ENCODE measurements around the gene IGF2BP2.
"Not testable (repeated sequence)": the region's sequence is repeated elsewhere in the genome, so short reads cannot be mapped to it uniquely, and the experiment has no call there.

Gene IGF2BP2

DNA sequence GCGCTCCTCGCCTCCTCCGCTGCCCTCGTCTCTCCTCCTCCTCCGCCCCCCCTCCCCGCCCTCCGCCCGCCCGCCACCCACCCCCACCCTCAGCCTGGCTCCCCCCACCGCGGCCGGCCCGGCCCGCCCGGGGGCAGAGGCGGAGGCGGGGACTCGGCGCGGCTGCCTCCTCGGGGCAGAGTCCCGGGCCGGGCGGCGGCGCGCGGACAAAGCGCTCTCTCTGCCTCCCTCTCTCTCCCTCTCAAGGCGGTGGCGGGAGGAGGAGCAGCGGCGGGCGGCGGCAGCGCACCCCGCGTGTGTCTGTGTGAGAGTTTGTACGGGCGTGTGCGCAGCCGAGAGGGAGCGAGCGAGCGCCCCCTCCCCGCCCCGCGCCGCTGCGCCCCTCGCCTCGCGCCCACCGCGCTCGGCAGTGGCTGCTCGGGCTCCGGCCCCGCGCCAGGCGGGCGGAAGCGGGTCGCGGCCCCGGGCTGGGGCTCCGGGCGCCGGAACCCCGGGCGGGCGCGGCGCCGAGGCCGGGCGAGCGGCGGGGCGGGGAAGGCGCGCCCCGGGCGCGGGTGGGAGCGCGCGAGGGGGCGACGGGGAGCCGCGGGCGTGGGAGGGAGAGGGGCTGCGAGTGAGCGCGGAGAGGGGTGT, at the start of gene IGF2BP2:
Gene IGF2BP2 (minus strand): TSS at position 37 of the 633 bp plus-strand sequence. CDS start 82 bp downstream, outside the sequence.
- Mint-ChIP-seq H3K27ac (ENCODE audit: low read depth) (no peak within 1 kb of the TSS), H3K4me3 (peak within 1 kb of the TSS; percentile 84)
- DNase-seq (ENCODE audit: low spot score in 2 of 2) = no peak

DNA sequence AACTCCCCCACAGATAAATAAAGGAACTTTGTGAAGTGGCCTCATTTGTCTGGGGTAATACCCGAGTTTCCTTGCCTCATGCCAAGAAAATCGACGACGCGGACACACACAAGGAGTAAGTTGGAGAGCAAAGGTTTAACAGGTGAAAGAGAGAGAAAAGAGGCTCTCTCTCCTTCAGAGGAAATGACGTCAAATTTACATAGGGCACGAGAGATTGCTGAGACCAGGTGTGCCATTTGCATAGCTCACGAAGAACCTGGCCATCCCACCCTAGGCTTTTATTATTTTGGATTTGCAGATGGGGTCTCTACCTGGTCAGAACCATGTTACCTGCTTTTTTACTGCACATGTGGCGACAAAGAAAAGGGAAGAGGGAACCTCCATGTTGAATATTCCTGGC, 49.3 kb upstream of the IGF2BP2 start:
- H3K27me3 Mint-ChIP-seq = peaks cover 38% of the 10 kb centered on the region
- ATAC-seq (replicated peaks; ENCODE audit: extremely low read depth, poor library complexity, severe bottlenecking) (no peak), DNase-seq (ENCODE audit: low spot score in 2 of 2) (no peak)
- no peak overlapping the region for H3K4me3 Mint-ChIP-seq
- no peak overlapping the region for H3K27ac Mint-ChIP-seq (ENCODE audit: low read depth)
- no peaks in the 10 kb centered on the region for H3K36me3 Mint-ChIP-seq (ENCODE audit: insufficient read depth)
- no peaks in the 10 kb centered on the region for H3K9me3 Mint-ChIP-seq
- H3K4me1 Mint-ChIP-seq = no peaks in the 10 kb centered on the region

More for the DNA sequence above, at the start of gene IGF2BP2:
- no peaks in the 10 kb centered on the region for H3K9me3 Mint-ChIP-seq
- H3K36me3 Mint-ChIP-seq (ENCODE audit: insufficient read depth) = peaks cover 4% of the 10 kb centered on the region
- H3K4me1 Mint-ChIP-seq = peaks cover 8% of the 10 kb centered on the region
- H3K27me3 Mint-ChIP-seq = peaks cover 85% of the 10 kb centered on the region
- ATAC-seq (replicated peaks; ENCODE audit: extremely low read depth, poor library complexity, severe bottlenecking) = peak; percentile 59

DNA sequence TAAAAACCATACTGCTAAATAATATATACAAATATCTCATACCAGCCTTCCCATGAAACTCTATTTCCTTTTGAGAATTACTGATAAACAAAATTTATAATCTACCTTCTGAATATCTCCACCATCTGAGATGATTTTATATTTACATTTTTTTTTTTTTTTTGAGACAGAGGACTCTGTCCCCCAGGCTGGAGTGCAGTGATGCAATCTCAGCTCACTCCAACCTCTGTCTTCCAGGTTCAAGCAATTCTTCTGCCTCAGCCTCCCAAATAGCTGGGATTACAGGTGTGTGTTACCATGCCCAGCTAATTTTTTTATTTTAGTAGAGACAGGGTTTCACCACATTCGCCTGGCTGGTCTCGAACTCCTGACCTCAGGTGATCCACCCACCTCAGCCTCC, 42.8 kb upstream of the IGF2BP2 start:
- no peak for ATAC-seq (replicated peaks; ENCODE audit: extremely low read depth, poor library complexity, severe bottlenecking)
- Mint-ChIP-seq H3K4me3 (no peak overlapping the region), H3K27ac (ENCODE audit: low read depth) (no peak overlapping the region), H3K4me1 (no peaks in the 10 kb centered on the region), H3K36me3 (ENCODE audit: insufficient read depth) (no peaks in the 10 kb centered on the region), H3K9me3 (no peaks in the 10 kb centered on the region), H3K27me3 (peaks cover 31% of the 10 kb centered on the region)
- no peak for DNase-seq (ENCODE audit: low spot score in 2 of 2)

DNA sequence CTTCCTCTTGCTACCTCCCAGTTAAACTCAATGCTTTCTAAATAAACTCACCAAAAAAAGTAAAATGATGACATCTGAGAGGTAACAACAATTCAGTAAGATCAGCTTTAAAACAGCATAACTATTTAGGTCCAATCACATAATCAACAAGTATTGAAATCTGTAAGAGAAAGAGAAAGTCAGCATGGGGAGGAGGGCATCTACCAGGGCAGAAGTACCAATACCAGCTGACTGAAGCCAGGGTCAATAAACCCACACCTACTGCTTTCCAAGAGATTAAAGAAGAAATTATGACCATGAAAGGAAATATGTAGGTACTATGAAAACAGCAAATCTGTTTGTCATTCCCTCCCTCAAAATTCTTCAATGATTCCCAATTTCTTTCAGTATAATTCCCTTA, 42.2 kb upstream of the IGF2BP2 start:
- no peak for ATAC-seq (replicated peaks; ENCODE audit: extremely low read depth, poor library complexity, severe bottlenecking)
- H3K27ac Mint-ChIP-seq (ENCODE audit: low read depth) = no peak overlapping the region
- H3K4me1 Mint-ChIP-seq = no peaks in the 10 kb centered on the region
- H3K27me3 Mint-ChIP-seq = peaks cover 31% of the 10 kb centered on the region
- H3K4me3 Mint-ChIP-seq = no peak overlapping the region
- DNase-seq (ENCODE audit: low spot score in 2 of 2) = no peak
- no peaks in the 10 kb centered on the region for H3K9me3 Mint-ChIP-seq
- no peaks in the 10 kb centered on the region for H3K36me3 Mint-ChIP-seq (ENCODE audit: insufficient read depth)

DNA sequence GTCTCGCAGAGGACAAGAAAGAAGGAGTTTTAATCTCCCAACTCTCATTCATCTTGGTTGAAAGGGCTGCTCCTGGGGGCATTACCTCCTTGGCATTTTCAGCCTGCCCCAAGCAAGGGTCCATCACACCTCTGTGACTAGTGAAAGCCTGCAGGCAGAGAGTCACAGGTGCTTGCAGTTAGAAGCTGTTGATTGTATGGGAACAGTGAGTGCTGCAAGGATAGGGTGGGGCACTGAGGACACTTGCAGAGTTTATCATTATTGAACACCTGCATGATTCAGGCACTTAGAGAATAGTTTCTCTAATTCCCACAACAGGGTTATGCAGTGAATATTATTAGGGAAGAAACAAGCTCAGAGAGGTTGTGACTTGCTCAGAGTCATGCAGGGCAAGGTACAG, 41.7 kb upstream of the IGF2BP2 start:
- ATAC-seq (replicated peaks; ENCODE audit: extremely low read depth, poor library complexity, severe bottlenecking) = no peak
- Mint-ChIP-seq H3K27ac (ENCODE audit: low read depth) (no peak overlapping the region), H3K36me3 (ENCODE audit: insufficient read depth) (no peaks in the 10 kb centered on the region), H3K9me3 (no peaks in the 10 kb centered on the region), H3K4me1 (no peaks in the 10 kb centered on the region), H3K4me3 (no peak overlapping the region), H3K27me3 (peaks cover 31% of the 10 kb centered on the region)
- DNase-seq (ENCODE audit: low spot score in 2 of 2) = no peak

DNA sequence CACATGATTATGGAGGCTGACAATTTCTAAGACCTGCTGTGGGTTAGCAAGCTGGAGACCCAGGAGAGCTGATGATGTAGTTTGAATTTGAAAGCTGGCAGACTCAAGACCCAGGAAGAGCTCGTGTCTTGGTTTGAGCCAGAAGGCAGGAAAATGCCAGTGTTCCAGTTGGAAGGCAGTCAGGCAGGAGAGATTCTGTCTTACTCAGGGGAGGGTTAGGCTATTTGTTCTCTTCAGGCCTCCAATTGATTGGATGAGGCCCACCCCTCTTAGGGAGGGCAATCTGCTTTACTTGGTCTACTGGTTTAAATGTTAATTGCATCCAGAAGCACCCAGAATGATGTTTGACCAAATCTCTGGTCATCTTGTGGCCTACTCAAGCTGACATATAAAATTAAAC, 40.4 kb upstream of the IGF2BP2 start:
- H3K27me3 Mint-ChIP-seq = peaks cover 31% of the 10 kb centered on the region
- H3K27ac Mint-ChIP-seq (ENCODE audit: low read depth) = no peak overlapping the region
- no peak overlapping the region for H3K4me3 Mint-ChIP-seq
- ATAC-seq (replicated peaks; ENCODE audit: extremely low read depth, poor library complexity, severe bottlenecking) = no peak
- no peaks in the 10 kb centered on the region for H3K36me3 Mint-ChIP-seq (ENCODE audit: insufficient read depth)
- H3K4me1 Mint-ChIP-seq = no peaks in the 10 kb centered on the region
- no peaks in the 10 kb centered on the region for H3K9me3 Mint-ChIP-seq
- no peak for DNase-seq (ENCODE audit: low spot score in 2 of 2)

DNA sequence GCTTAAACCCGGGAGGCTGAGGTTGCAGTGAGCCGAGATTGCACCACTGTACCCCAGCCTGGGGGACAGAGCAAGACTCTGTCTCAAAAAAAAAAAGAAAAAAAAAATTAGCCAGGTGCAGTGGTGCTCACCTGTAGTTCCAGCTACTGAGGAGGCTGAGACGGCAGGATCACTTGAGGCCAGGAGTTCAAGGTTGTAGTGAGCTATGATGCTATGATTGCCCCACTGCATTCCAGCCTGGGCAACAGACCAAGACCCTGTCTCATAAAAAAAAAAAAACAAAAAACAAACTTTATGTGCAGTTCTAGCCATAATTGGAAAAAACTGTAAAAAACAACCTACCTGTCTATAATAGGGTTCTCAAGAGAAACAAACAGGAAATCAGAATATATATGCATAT, 39.9 kb upstream of the IGF2BP2 start:
- no peaks in the 10 kb centered on the region for H3K36me3 Mint-ChIP-seq (ENCODE audit: insufficient read depth)
- no peak overlapping the region for H3K4me3 Mint-ChIP-seq
- no peaks in the 10 kb centered on the region for H3K4me1 Mint-ChIP-seq
- no peak for ATAC-seq (replicated peaks; ENCODE audit: extremely low read depth, poor library complexity, severe bottlenecking)
- no peak overlapping the region for H3K27ac Mint-ChIP-seq (ENCODE audit: low read depth)
- no peaks in the 10 kb centered on the region for H3K9me3 Mint-ChIP-seq
- peaks cover 35% of the 10 kb centered on the region for H3K27me3 Mint-ChIP-seq
- no peak for DNase-seq (ENCODE audit: low spot score in 2 of 2)

DNA sequence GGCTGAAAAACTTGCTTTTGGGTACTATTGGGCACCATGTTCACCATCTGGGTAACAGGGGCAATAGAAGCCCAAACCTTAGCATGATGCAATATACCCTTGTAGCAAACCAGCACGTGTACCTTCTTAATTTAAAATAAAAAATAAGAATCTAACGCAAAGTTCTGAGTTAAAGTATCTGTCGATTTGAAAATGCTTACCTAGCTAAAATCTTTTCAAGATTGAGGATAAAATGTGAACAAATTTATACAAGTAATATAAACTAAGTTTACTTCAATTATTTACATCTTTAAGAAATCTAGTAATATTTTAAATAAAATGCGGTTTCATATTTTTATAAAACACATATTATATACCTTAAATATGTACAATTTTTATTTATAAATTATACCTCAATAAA, 38.1 kb upstream of the IGF2BP2 start:
- no peaks in the 10 kb centered on the region for H3K36me3 Mint-ChIP-seq (ENCODE audit: insufficient read depth)
- H3K9me3 Mint-ChIP-seq = no peaks in the 10 kb centered on the region

DNA sequence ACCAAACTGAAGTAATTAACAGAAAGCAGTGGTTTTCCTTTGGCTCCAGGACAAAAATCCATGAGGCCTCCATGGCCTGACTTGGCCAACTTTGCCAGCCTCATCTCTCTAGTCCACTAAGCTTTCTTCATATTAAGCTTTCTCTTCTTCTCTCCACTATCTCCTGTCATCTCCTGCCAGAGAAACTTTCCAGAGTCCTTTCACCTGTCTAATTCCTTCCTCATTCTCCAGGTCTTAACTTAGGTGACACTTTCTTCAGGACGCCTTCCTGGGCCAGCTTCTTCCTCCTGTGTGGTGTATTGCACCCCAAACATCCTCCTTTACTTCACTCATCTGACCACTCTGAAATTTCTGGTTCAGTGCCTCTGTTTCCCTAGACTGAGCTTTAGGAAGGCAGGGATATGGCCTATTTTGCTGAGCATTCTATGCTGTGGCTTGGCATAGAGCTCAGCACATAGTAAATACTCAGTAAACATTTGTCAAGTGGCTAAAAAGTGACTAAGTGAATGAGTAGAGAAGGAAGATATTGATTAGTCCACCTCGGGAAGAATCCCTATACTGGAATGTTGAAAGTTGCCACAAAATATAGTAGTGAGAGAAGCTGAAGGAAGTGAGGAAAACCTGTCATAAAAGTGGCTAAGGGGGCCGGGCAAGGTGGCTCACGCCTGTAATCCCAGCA, 34.6 kb upstream of the IGF2BP2 start:
- H3K4me3 Mint-ChIP-seq = no peak overlapping the region
- DNase-seq (ENCODE audit: low spot score in 2 of 2) = no peak
- peaks cover 13% of the 10 kb centered on the region for H3K9me3 Mint-ChIP-seq
- no peak for ATAC-seq (replicated peaks; ENCODE audit: extremely low read depth, poor library complexity, severe bottlenecking)
- peaks cover 2% of the 10 kb centered on the region for H3K36me3 Mint-ChIP-seq (ENCODE audit: insufficient read depth)
- H3K27ac Mint-ChIP-seq (ENCODE audit: low read depth) = no peak overlapping the region
- H3K27me3 Mint-ChIP-seq = peaks cover 30% of the 10 kb centered on the region
- H3K4me1 Mint-ChIP-seq = no peaks in the 10 kb centered on the region

More for the DNA sequence above, 38.1 kb upstream of the IGF2BP2 start:
- H3K4me1 Mint-ChIP-seq = no peaks in the 10 kb centered on the region
- ATAC-seq (replicated peaks; ENCODE audit: extremely low read depth, poor library complexity, severe bottlenecking) (no peak), DNase-seq (ENCODE audit: low spot score in 2 of 2) (no peak)
- H3K27me3 Mint-ChIP-seq = peaks cover 26% of the 10 kb centered on the region
- no peak overlapping the region for H3K4me3 Mint-ChIP-seq
- H3K27ac Mint-ChIP-seq (ENCODE audit: low read depth) = no peak overlapping the region

DNA sequence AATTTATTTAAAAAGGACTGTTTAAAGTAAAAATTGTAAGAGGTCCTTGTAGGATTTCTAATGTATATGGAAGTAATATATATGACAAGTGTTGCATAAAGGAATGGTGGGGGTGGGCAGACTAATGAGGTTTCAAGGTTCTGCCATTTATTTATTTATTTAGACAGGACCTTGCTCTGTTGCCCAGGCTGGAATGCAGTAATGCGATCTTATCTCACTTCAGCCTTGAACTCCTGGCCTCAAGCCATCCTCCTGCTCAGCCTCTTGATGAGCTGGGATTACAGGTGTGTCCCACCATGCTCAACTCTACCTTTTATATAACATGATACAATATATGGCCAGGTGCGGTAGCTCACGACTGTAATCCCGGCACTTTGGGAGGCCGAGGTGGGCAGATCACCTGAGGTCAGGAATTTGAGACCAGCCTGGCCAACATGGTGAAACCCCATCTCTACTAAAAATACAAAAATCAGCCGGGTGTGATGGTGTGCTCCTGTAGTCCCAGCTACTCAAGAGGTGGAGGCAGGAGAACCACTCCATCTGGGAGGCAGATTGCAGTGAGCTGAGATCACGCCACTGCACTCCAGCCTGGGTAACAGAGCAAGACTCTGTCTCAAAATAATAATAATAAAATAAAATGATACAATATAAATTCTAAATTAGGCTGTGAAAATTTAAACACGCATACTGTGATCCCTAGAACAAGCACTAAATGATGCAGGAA, 33.8 kb upstream of the IGF2BP2 start:
- Mint-ChIP-seq H3K4me3 (no peak overlapping the region), H3K27me3 (peaks cover 30% of the 10 kb centered on the region), H3K27ac (ENCODE audit: low read depth) (no peak overlapping the region), H3K9me3 (peaks cover 13% of the 10 kb centered on the region), H3K4me1 (no peaks in the 10 kb centered on the region), H3K36me3 (ENCODE audit: insufficient read depth) (peaks cover 2% of the 10 kb centered on the region)
- DNase-seq (ENCODE audit: low spot score in 2 of 2) = no peak
- no peak for ATAC-seq (replicated peaks; ENCODE audit: extremely low read depth, poor library complexity, severe bottlenecking)

DNA sequence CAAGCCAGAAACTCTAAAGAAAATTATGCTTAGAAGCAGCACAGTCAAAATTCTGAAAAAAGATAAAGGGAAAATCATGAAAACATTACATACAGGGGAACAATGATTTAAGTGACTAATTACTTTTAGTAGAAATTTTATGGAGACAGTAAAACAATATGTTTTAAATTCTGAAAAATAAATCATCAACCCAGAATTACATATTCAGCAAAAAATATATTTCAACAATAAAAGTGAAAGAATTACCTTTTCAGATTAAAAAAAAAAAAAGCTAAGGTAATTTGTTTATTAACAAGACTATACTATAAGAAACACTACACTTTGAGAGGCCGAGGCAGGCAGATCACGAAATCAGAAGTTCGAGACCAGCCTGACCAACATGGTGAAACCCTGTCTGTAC, 32.4 kb upstream of the IGF2BP2 start:
- no peak overlapping the region for H3K27ac Mint-ChIP-seq (ENCODE audit: low read depth)
- H3K27me3 Mint-ChIP-seq = peaks cover 30% of the 10 kb centered on the region
- H3K4me3 Mint-ChIP-seq = no peak overlapping the region
- no peaks in the 10 kb centered on the region for H3K4me1 Mint-ChIP-seq
- ATAC-seq (replicated peaks; ENCODE audit: extremely low read depth, poor library complexity, severe bottlenecking) (no peak), DNase-seq (ENCODE audit: low spot score in 2 of 2) (no peak)
- peaks cover 2% of the 10 kb centered on the region for H3K36me3 Mint-ChIP-seq (ENCODE audit: insufficient read depth)
- peaks cover 13% of the 10 kb centered on the region for H3K9me3 Mint-ChIP-seq

DNA sequence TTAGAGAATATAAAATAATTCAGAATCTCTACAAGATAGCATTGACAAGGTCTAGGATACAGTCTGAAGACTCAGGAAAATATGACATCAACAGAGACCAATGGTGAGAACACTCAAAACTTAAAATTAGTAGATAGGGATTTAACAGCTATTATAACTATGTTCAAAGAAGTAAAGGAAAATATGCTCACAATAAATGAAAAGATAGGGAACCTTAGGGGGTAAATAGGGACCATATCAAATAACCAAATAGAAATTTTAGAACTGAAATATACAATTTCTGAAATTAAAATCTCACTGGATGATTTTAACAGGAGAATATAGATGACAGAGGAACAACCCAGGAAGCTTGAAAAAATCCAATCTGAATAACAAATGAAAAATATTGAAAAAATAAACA, 31.8 kb upstream of the IGF2BP2 start:
- no peak overlapping the region for H3K27ac Mint-ChIP-seq (ENCODE audit: low read depth)
- DNase-seq (ENCODE audit: low spot score in 2 of 2) (no peak), ATAC-seq (replicated peaks; ENCODE audit: extremely low read depth, poor library complexity, severe bottlenecking) (no peak)
- H3K4me1 Mint-ChIP-seq = no peaks in the 10 kb centered on the region
- H3K4me3 Mint-ChIP-seq = no peak overlapping the region
- H3K36me3 Mint-ChIP-seq (ENCODE audit: insufficient read depth) = peaks cover 2% of the 10 kb centered on the region
- peaks cover 30% of the 10 kb centered on the region for H3K27me3 Mint-ChIP-seq
- peaks cover 13% of the 10 kb centered on the region for H3K9me3 Mint-ChIP-seq

DNA sequence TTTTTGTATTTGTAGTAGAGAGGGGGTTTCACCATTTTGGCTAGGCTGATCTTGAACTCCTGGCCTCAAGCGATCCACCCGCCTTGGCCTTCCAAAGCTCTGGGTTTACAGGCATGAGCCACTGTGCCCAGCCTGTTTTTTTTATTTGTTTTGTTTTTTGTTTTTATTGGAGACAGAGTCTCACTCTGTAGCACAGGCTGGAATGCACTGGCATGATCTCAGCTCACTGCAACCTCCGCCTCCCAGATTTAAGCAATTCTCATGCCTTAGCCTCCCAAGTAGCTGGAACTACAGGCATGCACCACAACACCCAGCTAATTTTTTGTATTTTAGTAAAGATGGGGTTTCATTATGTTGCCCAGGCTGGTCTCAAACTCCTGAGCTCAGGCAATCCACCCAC, 28.9 kb upstream of the IGF2BP2 start:
- not testable (repeated sequence) for ATAC-seq (replicated peaks; ENCODE audit: extremely low read depth, poor library complexity, severe bottlenecking); H3K27ac Mint-ChIP-seq (ENCODE audit: low read depth); H3K36me3 Mint-ChIP-seq (ENCODE audit: insufficient read depth); H3K4me1 Mint-ChIP-seq; H3K4me3 Mint-ChIP-seq; DNase-seq (ENCODE audit: low spot score in 2 of 2)
- Mint-ChIP-seq H3K9me3 (peaks cover 13% of the 10 kb centered on the region), H3K27me3 (peaks cover 23% of the 10 kb centered on the region)
